ENCODE data around the gene IFNGR2.
"Not testable (repeated sequence)": the region's sequence is repeated elsewhere in the genome, so short reads cannot be mapped to it uniquely, and the experiment has no call there.

The IFNGR2 gene

GRCh38 chr21:33406493-33406892 lies 3.3 kb downstream of the IFNGR2 start:
- DNase-seq = no peak

GRCh38 chr21:33411949-33412430 lies 8.8 kb downstream of the IFNGR2 start:
- no peak for DNase-seq

- not testable (repeated sequence) for DNase-seq
Measured at GRCh38 chr21:33412439-33412831, 9.2 kb downstream of the IFNGR2 start.

- no peak for DNase-seq
Measured at GRCh38 chr21:33412832-33413519, 9.8 kb downstream of the IFNGR2 start.

GRCh38 chr21:33414068-33414467 lies 10.9 kb downstream of the IFNGR2 start:
- DNase-seq = no peak

- no peak for DNase-seq
Measured at GRCh38 chr21:33414926-33415325, 11.7 kb downstream of the IFNGR2 start.

- no peak for DNase-seq
Measured at GRCh38 chr21:33418691-33419090, 15.5 kb downstream of the IFNGR2 start.

- no peak for DNase-seq
Measured at GRCh38 chr21:33419538-33420123, 16.4 kb downstream of the IFNGR2 start.

- no peak for DNase-seq
Measured at GRCh38 chr21:33421713-33422393, 18.6 kb downstream of the IFNGR2 start.

- DNase-seq = no peak
Measured at GRCh38 chr21:33424214-33424613, 21.0 kb downstream of the IFNGR2 start.

GRCh38 chr21:33425825-33426224 lies 22.6 kb downstream of the IFNGR2 start:
- no peak for DNase-seq

GRCh38 chr21:33427051-33427450 lies 23.8 kb downstream of the IFNGR2 start:
- DNase-seq = no peak

- no peak for DNase-seq
Measured at GRCh38 chr21:33428669-33429068, 25.5 kb downstream of the IFNGR2 start.

- DNase-seq = no peak
Measured at GRCh38 chr21:33430858-33431257, 27.6 kb downstream of the IFNGR2 start.

- DNase-seq = no peak
Measured at GRCh38 chr21:33432496-33432895, 29.3 kb downstream of the IFNGR2 start.

GRCh38 chr21:33433001-33433400 lies 29.8 kb downstream of the IFNGR2 start:
- no peak for DNase-seq

GRCh38 chr21:33433425-33434114 lies 30.4 kb downstream of the IFNGR2 start:
- no peak for DNase-seq

GRCh38 chr21:33434770-33435360 lies 31.7 kb downstream of the IFNGR2 start:
- no peak for DNase-seq

GRCh38 chr21:33437140-33437539 lies 33.9 kb downstream of the IFNGR2 start:
- no peak for DNase-seq

- DNase-seq = peak; percentile 89 to 91
Measured at GRCh38 chr21:33441489-33442477, 38.6 kb downstream of the IFNGR2 start.

GRCh38 chr21:33443194-33443593 lies 40.0 kb downstream of the IFNGR2 start:
- DNase-seq = no peak

GRCh38 chr21:33444499-33444898 lies 41.3 kb downstream of the IFNGR2 start:
- no peak for DNase-seq

Data from NCI-H187 (cell line).